HFFc6 (cell line): Measurements from ENCODE around the gene ABI1. TPM values are rescaled to one million over a fixed set of nuclear protein-coding genes. Genes with fewer than 3 reads are reported as not detected.
"Not testable (repeated sequence)": the region's sequence is repeated elsewhere in the genome, so short reads cannot be mapped to it uniquely, and the experiment has no call there.

Source experiments
- DNase-seq: peaks from one replicate; pipeline ENCODE4 v3.0.0-alpha.2; 2018
- H3K27ac Mint-ChIP-seq: 2 replicates; pipeline ENCODE4 v1.8.0; 2020; ENCODE audit warnings: mild to moderate bottlenecking, mixed read lengths
- H3K27me3 Mint-ChIP-seq: 2 replicates; pipeline ENCODE4 v1.8.0; 2021; ENCODE audit warnings: mild to moderate bottlenecking, moderate library complexity, mixed read lengths; ENCODE audit not compliant: insufficient read depth
- H3K36me3 Mint-ChIP-seq: 2 replicates; pipeline ENCODE4 v1.8.0; 2021; ENCODE audit warnings: low read depth, mixed read lengths
- H3K4me1 Mint-ChIP-seq: 2 replicates; pipeline ENCODE4 v1.8.0; 2020; ENCODE audit warnings: low read depth, mixed read lengths
- H3K4me3 Mint-ChIP-seq: 2 replicates; pipeline ENCODE4 v1.8.0; 2020; ENCODE audit warnings: mild to moderate bottlenecking, moderate library complexity, mixed read lengths
- H3K9me3 Mint-ChIP-seq: 2 replicates; pipeline ENCODE4 v1.8.0; 2020; ENCODE audit warnings: mild to moderate bottlenecking, mixed read lengths
- total RNA-seq, 6 experiments: library from RNA; stranded (reverse); fragmentation: NEBNext Ultra II Directional; extraction: Animal tissue kit (Norgen Biotek cat#: 25700); gene quantifications; 2 replicates in 1 of 6; 3 replicates in 5 of 6; pipeline ENCODE4 v1.2.3, GENCODE V29; 2021
- TF ChIP-seq, protein P1 (sequence below): fragments of 200-600 bp; sonication (generic); IDR thresholded peaks from 2 replicates; pipeline ENCODE4 v1.5.0; 2021; ENCODE audit warnings: antibody characterized with exemption, mild to moderate bottlenecking

The ABI1 gene
- total RNA-seq, 6 experiments from 2014 or later = 48.0 to 56.5 (median 53.3) TPM

DNA sequence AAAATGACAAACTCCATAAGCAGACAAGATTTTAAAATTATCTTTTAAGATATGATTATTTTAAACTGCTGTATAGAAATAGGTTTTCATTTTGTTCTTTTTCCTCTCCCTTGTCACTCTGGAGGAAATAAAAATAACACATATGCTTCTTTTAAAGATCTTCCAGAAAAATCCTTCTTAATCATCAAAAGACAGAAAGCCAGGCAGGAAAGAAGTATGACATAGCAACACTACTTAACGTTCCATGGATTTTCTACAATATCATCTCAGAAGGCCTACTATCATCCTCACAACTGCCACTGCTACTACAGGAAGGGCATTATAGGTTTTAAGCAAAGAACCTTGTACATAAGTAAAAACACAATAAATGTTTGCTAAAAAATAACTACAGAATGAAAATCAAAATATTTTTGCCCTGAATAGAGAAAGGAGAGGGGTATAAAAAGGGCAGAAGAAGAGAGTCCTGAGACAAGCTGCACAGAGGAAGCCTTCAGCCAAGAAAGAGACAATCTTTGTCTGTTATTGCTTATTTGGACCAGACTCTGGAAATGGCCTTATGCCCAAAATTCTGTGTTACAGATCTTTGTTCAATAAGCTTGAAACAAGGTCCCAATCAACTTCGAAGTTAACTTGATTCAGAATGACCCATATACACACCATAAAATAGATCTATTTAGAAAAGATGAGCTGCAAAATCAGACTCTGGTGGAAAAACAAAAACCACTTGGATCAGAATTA lies 67.8 kb downstream of the ABI1 start:
- Mint-ChIP-seq H3K27me3 (no peaks in the 10 kb centered on the region), H3K27ac (peak overlapping the region; percentile 9), H3K4me3 (no peak overlapping the region), H3K9me3 (peaks cover 11% of the 10 kb centered on the region), H3K4me1 (peaks cover 37% of the 10 kb centered on the region), H3K36me3 (peaks cover 30% of the 10 kb centered on the region)
- no peak for DNase-seq
- TF ChIP-seq, protein P1, sequence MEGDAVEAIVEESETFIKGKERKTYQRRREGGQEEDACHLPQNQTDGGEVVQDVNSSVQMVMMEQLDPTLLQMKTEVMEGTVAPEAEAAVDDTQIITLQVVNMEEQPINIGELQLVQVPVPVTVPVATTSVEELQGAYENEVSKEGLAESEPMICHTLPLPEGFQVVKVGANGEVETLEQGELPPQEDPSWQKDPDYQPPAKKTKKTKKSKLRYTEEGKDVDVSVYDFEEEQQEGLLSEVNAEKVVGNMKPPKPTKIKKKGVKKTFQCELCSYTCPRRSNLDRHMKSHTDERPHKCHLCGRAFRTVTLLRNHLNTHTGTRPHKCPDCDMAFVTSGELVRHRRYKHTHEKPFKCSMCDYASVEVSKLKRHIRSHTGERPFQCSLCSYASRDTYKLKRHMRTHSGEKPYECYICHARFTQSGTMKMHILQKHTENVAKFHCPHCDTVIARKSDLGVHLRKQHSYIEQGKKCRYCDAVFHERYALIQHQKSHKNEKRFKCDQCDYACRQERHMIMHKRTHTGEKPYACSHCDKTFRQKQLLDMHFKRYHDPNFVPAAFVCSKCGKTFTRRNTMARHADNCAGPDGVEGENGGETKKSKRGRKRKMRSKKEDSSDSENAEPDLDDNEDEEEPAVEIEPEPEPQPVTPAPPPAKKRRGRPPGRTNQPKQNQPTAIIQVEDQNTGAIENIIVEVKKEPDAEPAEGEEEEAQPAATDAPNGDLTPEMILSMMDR = no peak

DNA sequence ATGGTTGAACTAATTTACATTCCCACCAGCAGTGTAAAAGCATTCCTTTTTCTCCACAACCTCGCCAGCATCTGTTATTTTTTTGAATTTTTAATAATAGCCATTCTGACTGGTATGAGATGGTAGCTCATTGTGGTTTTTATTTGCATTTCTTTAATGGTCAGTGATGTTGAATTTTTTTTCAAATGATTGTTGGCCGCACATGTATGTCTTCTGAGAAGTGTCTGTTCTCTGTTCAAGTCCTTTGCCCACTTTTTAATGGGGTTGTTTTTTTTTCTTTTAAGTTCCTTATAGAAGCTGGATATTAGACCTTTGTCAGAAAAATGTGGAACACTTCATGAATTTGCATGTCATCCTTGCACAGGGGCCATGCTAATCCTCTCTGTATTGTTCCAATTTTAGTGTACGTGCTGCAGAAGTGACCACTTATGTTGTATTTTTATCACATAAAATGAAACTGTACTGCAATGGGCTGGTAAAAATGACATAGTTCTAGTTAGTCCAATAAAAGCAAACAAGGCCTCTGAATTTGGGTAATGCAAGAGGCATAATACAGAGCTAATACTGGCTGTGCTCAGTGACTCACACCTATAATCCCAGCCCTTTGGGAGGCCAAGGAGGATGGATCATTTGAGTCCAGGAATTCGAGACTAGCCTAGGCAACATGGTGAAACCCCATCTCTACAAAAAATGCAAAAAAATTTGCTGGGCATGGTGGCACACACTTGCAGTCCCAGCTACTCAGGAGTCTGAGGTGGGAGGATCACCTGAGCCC lies 70.3 kb downstream of the ABI1 start:
- no peaks in the 10 kb centered on the region for H3K27me3 Mint-ChIP-seq

DNA sequence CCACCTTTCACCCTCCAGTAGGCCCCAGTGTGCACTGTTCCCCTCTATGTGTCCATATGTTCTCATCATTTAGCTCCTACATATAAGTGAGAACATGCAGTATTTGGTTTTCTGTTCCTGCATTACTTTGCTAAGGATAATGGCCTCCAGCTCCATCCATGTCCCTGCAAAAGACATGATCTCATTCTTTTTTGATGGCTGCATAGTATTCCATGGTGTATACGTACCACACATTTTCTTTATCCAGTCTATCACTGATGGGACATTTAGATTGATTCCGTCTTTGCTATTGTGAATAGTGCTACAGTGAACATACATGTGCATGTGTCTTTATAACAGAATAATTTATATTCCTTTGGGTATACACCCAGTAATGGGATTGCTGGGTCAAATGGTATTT lies 71.0 kb downstream of the ABI1 start:
- Mint-ChIP-seq H3K36me3 (peaks cover 10% of the 10 kb centered on the region), H3K4me1 (peaks cover 48% of the 10 kb centered on the region)
- H3K27me3 Mint-ChIP-seq, H3K9me3 Mint-ChIP-seq, DNase-seq, H3K27ac Mint-ChIP-seq, H3K4me3 Mint-ChIP-seq: not testable (repeated sequence)

More for the DNA sequence above, 70.3 kb downstream of the ABI1 start:
- H3K36me3 Mint-ChIP-seq = peaks cover 15% of the 10 kb centered on the region
- TF ChIP-seq, protein P1 = no peak
- no peak overlapping the region for H3K4me3 Mint-ChIP-seq
- peaks cover 4% of the 10 kb centered on the region; the same call in 1 of the 2 replicates for H3K9me3 Mint-ChIP-seq
- DNase-seq = peak; percentile 15
- H3K27ac Mint-ChIP-seq = no peak overlapping the region; the same call in 1 of the 2 replicates
- H3K4me1 Mint-ChIP-seq = peaks cover 42% of the 10 kb centered on the region

DNA sequence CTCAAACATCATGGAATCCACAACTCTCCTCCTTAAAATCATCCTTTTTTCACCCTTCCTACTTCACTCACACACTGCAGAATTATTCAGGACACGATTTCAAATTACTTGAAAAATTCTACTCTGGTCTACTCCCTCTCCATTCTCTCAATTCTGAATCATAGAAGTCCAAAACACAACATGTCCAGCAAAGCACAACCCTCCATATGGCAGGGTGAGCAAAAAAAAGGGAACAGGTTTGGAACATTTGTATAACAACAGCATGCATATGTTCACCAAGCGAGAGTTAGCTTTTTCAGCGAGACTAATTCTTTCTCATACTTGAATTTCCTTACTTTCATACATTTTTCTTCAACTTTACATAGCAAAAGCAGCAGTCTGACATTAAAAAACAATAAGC lies 73.4 kb downstream of the ABI1 start:
- no peak overlapping the region for H3K27ac Mint-ChIP-seq
- H3K9me3 Mint-ChIP-seq = no peaks in the 10 kb centered on the region
- TF ChIP-seq, protein P1 = no peak
- DNase-seq = no peak
- H3K4me1 Mint-ChIP-seq = peaks cover 55% of the 10 kb centered on the region
- H3K27me3 Mint-ChIP-seq = no peaks in the 10 kb centered on the region; the same call in 1 of the 2 replicates
- no peak overlapping the region for H3K4me3 Mint-ChIP-seq
- H3K36me3 Mint-ChIP-seq = peaks cover 10% of the 10 kb centered on the region

DNA sequence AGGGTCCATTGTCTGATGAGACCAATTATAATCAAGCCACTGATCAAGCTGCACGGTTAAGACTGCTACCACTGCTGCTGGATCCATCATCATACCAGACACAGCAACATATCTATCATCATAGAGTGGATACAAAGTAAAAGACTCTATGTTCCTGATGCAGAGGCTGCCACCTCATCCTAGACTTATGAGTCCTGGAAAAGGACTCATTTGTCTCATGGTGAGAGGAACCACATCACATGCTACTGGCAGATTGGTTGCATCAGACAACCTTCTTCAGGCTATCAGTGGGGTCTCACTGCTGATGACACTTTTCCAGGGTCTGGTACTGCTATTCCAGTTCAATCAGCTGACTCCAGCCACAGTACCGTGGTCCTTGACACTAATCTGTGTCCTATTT lies 79.0 kb downstream of the ABI1 start:
- DNase-seq = peak; percentile 28
- Mint-ChIP-seq H3K36me3 (no peaks in the 10 kb centered on the region; the same call in 1 of the 2 replicates), H3K4me3 (peak overlapping the region; percentile 69), H3K27me3 (no peaks in the 10 kb centered on the region; the same call in 1 of the 2 replicates), H3K27ac (peak overlapping the region; percentile 89), H3K4me1 (peaks cover 63% of the 10 kb centered on the region), H3K9me3 (no peaks in the 10 kb centered on the region)
- TF ChIP-seq, protein P1 = no peak
